ENCODE data around the gene C10orf90.
A peak's percentile ranks its signal among the peaks of the same experiment; 100 is the strongest.

C10orf90 gene

GRCh38 chr10:126565871-126566270 lies 104.6 kb downstream of the C10orf90 start:
- no peak for TF ChIP-seq POLR2A (IDR thresholded peaks at IDR 0.05; ENCODE audit: extremely low read depth, insufficient read length)
- TF ChIP-seq MAX (IDR thresholded peaks at IDR 0.05; ENCODE audit: low read depth, low read length), result no peak
- TF ChIP-seq MYC (IDR thresholded peaks at IDR 0.05; ENCODE audit: low read depth, low read length), result no peak
- TF ChIP-seq CTCF (IDR thresholded peaks at IDR 0.05; ENCODE audit: low read depth, low read length), result no peak
- H3K4me3 ChIP-seq (ENCODE audit: low read depth, low read length), result no peak overlapping the region

GRCh38 chr10:126565441-126565840 lies 105.1 kb downstream of the C10orf90 start:
- DNase-seq (ENCODE audit: low read depth), result no peak
- no peak overlapping the region for H3K4me3 ChIP-seq (ENCODE audit: low read depth, low read length)
- no peak for TF ChIP-seq MAX (IDR thresholded peaks at IDR 0.05; ENCODE audit: low read depth, low read length)
- no peak for TF ChIP-seq POLR2A (IDR thresholded peaks at IDR 0.05; ENCODE audit: extremely low read depth, insufficient read length)
- TF ChIP-seq CTCF (IDR thresholded peaks at IDR 0.05; ENCODE audit: low read depth, low read length), result no peak
- no peak for TF ChIP-seq MYC (IDR thresholded peaks at IDR 0.05; ENCODE audit: low read depth, low read length)

More at GRCh38 chr10:126565871-126566270, 104.6 kb downstream of the C10orf90 start:
- DNase-seq (ENCODE audit: low read depth), result no peak

GRCh38 chr10:126564326-126564888 lies 106.1 kb downstream of the C10orf90 start:
- no peak for TF ChIP-seq CTCF (IDR thresholded peaks at IDR 0.05; ENCODE audit: low read depth, low read length)
- no peak for TF ChIP-seq POLR2A (IDR thresholded peaks at IDR 0.05; ENCODE audit: extremely low read depth, insufficient read length)
- no peak for TF ChIP-seq MAX (IDR thresholded peaks at IDR 0.05; ENCODE audit: low read depth, low read length)
- TF ChIP-seq MYC (IDR thresholded peaks at IDR 0.05; ENCODE audit: low read depth, low read length), result no peak
- DNase-seq (ENCODE audit: low read depth), result peak; percentile 5
- H3K4me3 ChIP-seq (ENCODE audit: low read depth, low read length), result no peak overlapping the region

GRCh38 chr10:126563361-126563760 lies 107.1 kb downstream of the C10orf90 start:
- no peak overlapping the region for H3K4me3 ChIP-seq (ENCODE audit: low read depth, low read length)
- DNase-seq (ENCODE audit: low read depth), result no peak
- TF ChIP-seq MYC (IDR thresholded peaks at IDR 0.05; ENCODE audit: low read depth, low read length) (no peak), CTCF (IDR thresholded peaks at IDR 0.05; ENCODE audit: low read depth, low read length) (no peak), MAX (IDR thresholded peaks at IDR 0.05; ENCODE audit: low read depth, low read length) (no peak), POLR2A (IDR thresholded peaks at IDR 0.05; ENCODE audit: extremely low read depth, insufficient read length) (no peak)

- no peak for DNase-seq (ENCODE audit: low read depth)
- TF ChIP-seq MYC (IDR thresholded peaks at IDR 0.05; ENCODE audit: low read depth, low read length) (no peak), MAX (IDR thresholded peaks at IDR 0.05; ENCODE audit: low read depth, low read length) (no peak), CTCF (IDR thresholded peaks at IDR 0.05; ENCODE audit: low read depth, low read length) (no peak), POLR2A (IDR thresholded peaks at IDR 0.05; ENCODE audit: extremely low read depth, insufficient read length) (no peak)
- H3K4me3 ChIP-seq (ENCODE audit: low read depth, low read length), result no peak overlapping the region
These were observed 108.4 kb downstream of the C10orf90 start for GRCh38 chr10:126561921-126562680.
